ENCODE data around the gene SPATA17. TPM values are rescaled to one million over a fixed set of nuclear protein-coding genes. Genes with fewer than 3 reads are reported as not detected.

Gene SPATA17
- total and polyA plus RNA-seq, 2 experiments from 2014 or later, result 1.2 to 3.5 TPM

DNA sequence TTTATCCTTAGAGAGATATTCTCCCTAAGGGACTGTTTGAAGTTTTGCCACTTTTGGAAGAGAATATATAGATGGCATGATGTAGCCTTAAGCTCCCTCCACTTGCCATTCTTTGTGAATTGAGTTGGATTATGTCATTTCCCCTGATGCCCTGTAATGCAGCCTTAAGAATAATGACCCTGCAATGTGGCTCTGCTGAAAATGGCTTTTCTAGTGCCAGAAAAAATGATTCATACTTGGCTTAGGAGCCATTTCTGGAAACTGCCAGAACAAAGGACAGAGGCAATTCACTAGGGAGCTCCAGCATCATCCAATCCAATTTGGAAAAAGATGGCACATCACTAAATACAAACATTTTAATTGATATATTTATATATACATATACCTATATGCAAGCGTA is 265.3 kb downstream of the SPATA17 start (continued):
- TF ChIP-seq, protein P1, sequence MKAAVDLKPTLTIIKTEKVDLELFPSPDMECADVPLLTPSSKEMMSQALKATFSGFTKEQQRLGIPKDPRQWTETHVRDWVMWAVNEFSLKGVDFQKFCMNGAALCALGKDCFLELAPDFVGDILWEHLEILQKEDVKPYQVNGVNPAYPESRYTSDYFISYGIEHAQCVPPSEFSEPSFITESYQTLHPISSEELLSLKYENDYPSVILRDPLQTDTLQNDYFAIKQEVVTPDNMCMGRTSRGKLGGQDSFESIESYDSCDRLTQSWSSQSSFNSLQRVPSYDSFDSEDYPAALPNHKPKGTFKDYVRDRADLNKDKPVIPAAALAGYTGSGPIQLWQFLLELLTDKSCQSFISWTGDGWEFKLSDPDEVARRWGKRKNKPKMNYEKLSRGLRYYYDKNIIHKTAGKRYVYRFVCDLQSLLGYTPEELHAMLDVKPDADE (IDR thresholded peaks at IDR 0.05), result no peak
- TF ChIP-seq ZNF331 (CRISPR knock-in tag; IDR thresholded peaks at IDR 0.05; ENCODE audit: low read depth), result no peak
- TF ChIP-seq NANOG (IDR thresholded peaks at IDR 0.05; ENCODE audit: borderline replicate concordance), result no peak
- no peak for TF ChIP-seq EZH2 (IDR thresholded peaks at IDR 0.05; ENCODE audit: low read depth, unreplicated experiment)
- TF ChIP-seq STAT1 (IDR thresholded peaks at IDR 0.05; ENCODE audit: unreplicated experiment), result no peak
- no peak for TF ChIP-seq ZNF114 (CRISPR knock-in tag; IDR thresholded peaks at IDR 0.05)

DNA sequence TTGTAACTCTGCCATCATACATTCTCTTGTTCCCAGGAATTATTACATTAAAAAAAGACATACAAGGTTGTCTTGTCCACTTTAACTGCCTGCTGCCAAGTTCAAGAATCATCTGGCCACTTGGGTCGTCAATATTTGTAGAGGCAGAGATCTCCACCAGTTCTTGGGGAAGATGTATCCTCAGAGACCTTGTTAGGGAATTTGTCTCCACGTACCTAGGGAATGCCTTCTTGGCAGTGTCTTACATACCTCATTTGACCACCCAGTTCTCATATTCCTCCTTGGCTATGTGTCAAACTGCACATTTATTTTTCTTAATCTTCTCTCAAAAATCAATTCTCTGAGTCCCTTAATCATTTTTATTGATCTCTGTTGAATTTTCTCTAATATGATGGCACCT is 266.0 kb downstream of the SPATA17 start:
- Histone ChIP-seq H4K20me1 (replicated peaks; ENCODE audit: insufficient read depth) (no peaks in the 10 kb centered on the region), H3K27me3 (ENCODE audit: insufficient read depth) (no peaks in the 10 kb centered on the region), H3K36me3 (ENCODE audit: insufficient read depth) (no peaks in the 10 kb centered on the region), H3K79me2 (replicated peaks; ENCODE audit: insufficient read depth) (no peaks in the 10 kb centered on the region), H3K4me3 (no peak overlapping the region), H2AFZ (peak overlapping the region; percentile 29; the same call in 1 of the 2 replicates), H3K4me2 (no peak overlapping the region), H3F3A (replicated peaks; ENCODE audit: low read depth) (no peaks in the 10 kb centered on the region), H3K4me1 (ENCODE audit: insufficient read depth) (peaks cover 6% of the 10 kb centered on the region), H3K27ac (ENCODE audit: low read depth) (no peak overlapping the region), H3K9me2 (ENCODE audit: insufficient read depth) (no peaks in the 10 kb centered on the region)
- DNase-seq (ENCODE audit: low spot score), result no peak
- no peaks in the 10 kb centered on the region for H3K9me3 Mint-ChIP-seq
- no peaks in the 10 kb centered on the region for H3K36me3 Mint-ChIP-seq (ENCODE audit: low read depth)
- H3K4me3 Mint-ChIP-seq, result no peak overlapping the region
- peaks cover 17% of the 10 kb centered on the region for H3K4me1 Mint-ChIP-seq
- H3K27ac Mint-ChIP-seq, result no peak overlapping the region
- ATAC-seq, result no peak
- no peaks in the 10 kb centered on the region for H3K27me3 Mint-ChIP-seq (ENCODE audit: insufficient read depth, low read depth, poor library complexity)
- TF ChIP-seq EZH2 (IDR thresholded peaks at IDR 0.05; ENCODE audit: low read depth, unreplicated experiment) (no peak), CREB1 (CRISPR knock-in tag; IDR thresholded peaks at IDR 0.05; ENCODE audit: low read depth) (no peak), NANOG (IDR thresholded peaks at IDR 0.05; ENCODE audit: borderline replicate concordance) (no peak), ZNF331 (CRISPR knock-in tag; IDR thresholded peaks at IDR 0.05; ENCODE audit: low read depth) (no peak), EZH2phosphoT487 (IDR thresholded peaks at IDR 0.05; ENCODE audit: unreplicated experiment) (no peak), STAT1 (IDR thresholded peaks at IDR 0.05; ENCODE audit: unreplicated experiment) (no peak), ZNF114 (CRISPR knock-in tag; IDR thresholded peaks at IDR 0.05) (no peak), JUNB (IDR thresholded peaks at IDR 0.05; ENCODE audit: unreplicated experiment) (no peak), POLR2AphosphoS5 (IDR thresholded peaks at IDR 0.05; ENCODE audit: low read depth) (no peak)
- TF ChIP-seq, protein P1 (IDR thresholded peaks at IDR 0.05), result no peak
- TF ChIP-seq, protein P2, sequence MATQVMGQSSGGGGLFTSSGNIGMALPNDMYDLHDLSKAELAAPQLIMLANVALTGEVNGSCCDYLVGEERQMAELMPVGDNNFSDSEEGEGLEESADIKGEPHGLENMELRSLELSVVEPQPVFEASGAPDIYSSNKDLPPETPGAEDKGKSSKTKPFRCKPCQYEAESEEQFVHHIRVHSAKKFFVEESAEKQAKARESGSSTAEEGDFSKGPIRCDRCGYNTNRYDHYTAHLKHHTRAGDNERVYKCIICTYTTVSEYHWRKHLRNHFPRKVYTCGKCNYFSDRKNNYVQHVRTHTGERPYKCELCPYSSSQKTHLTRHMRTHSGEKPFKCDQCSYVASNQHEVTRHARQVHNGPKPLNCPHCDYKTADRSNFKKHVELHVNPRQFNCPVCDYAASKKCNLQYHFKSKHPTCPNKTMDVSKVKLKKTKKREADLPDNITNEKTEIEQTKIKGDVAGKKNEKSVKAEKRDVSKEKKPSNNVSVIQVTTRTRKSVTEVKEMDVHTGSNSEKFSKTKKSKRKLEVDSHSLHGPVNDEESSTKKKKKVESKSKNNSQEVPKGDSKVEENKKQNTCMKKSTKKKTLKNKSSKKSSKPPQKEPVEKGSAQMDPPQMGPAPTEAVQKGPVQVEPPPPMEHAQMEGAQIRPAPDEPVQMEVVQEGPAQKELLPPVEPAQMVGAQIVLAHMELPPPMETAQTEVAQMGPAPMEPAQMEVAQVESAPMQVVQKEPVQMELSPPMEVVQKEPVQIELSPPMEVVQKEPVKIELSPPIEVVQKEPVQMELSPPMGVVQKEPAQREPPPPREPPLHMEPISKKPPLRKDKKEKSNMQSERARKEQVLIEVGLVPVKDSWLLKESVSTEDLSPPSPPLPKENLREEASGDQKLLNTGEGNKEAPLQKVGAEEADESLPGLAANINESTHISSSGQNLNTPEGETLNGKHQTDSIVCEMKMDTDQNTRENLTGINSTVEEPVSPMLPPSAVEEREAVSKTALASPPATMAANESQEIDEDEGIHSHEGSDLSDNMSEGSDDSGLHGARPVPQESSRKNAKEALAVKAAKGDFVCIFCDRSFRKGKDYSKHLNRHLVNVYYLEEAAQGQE (IDR thresholded peaks at IDR 0.05; ENCODE audit: unreplicated experiment), result no peak
- TF ChIP-seq, protein P3, sequence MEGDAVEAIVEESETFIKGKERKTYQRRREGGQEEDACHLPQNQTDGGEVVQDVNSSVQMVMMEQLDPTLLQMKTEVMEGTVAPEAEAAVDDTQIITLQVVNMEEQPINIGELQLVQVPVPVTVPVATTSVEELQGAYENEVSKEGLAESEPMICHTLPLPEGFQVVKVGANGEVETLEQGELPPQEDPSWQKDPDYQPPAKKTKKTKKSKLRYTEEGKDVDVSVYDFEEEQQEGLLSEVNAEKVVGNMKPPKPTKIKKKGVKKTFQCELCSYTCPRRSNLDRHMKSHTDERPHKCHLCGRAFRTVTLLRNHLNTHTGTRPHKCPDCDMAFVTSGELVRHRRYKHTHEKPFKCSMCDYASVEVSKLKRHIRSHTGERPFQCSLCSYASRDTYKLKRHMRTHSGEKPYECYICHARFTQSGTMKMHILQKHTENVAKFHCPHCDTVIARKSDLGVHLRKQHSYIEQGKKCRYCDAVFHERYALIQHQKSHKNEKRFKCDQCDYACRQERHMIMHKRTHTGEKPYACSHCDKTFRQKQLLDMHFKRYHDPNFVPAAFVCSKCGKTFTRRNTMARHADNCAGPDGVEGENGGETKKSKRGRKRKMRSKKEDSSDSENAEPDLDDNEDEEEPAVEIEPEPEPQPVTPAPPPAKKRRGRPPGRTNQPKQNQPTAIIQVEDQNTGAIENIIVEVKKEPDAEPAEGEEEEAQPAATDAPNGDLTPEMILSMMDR (conservative IDR thresholded peaks at IDR 0.05; ENCODE audit: low read depth in 2 of 2), result no peak
